ENCODE results near the gene PLEKHD1.
"Not testable (repeated sequence)": the region's sequence is repeated elsewhere in the genome, so short reads cannot be mapped to it uniquely, and the experiment has no call there.

Gene PLEKHD1

GRCh38 chr14:69468949-69469348, 15.6 kb upstream of the PLEKHD1 start:
- H3K9me3 ChIP-seq (replicated peaks; ENCODE audit: low read length), result no peaks in the 10 kb centered on the region
- no peak overlapping the region for H3K9ac ChIP-seq (ENCODE audit: low read depth, low read length)
- H3K4me2 ChIP-seq (ENCODE audit: low read length), result no peak overlapping the region
- H3K4me3 ChIP-seq (ENCODE audit: low read length), result no peak overlapping the region
- H3K36me3 ChIP-seq (ENCODE audit: insufficient read depth, low read length), result no peaks in the 10 kb centered on the region
- H3K4me1 ChIP-seq (ENCODE audit: control insufficient read depth, insufficient read depth, low read length), result peaks cover 5% of the 10 kb centered on the region
- H3K27me3 ChIP-seq (ENCODE audit: control insufficient read depth, insufficient read depth, low read length), result no peaks in the 10 kb centered on the region

GRCh38 chr14:69471436-69471835, 13.1 kb upstream of the PLEKHD1 start:
- H3K4me3 ChIP-seq (ENCODE audit: low read length), result no peak overlapping the region
- H3K36me3 ChIP-seq (ENCODE audit: insufficient read depth, low read length), result no peaks in the 10 kb centered on the region
- no peak overlapping the region for H3K9ac ChIP-seq (ENCODE audit: low read depth, low read length)
- no peaks in the 10 kb centered on the region for H3K9me3 ChIP-seq (replicated peaks; ENCODE audit: low read length)
- no peaks in the 10 kb centered on the region for H3K4me1 ChIP-seq (ENCODE audit: control insufficient read depth, insufficient read depth, low read length)
- no peak overlapping the region for H3K4me2 ChIP-seq (ENCODE audit: low read length)
- peaks cover 4% of the 10 kb centered on the region for H3K27me3 ChIP-seq (ENCODE audit: control insufficient read depth, insufficient read depth, low read length)

DNA sequence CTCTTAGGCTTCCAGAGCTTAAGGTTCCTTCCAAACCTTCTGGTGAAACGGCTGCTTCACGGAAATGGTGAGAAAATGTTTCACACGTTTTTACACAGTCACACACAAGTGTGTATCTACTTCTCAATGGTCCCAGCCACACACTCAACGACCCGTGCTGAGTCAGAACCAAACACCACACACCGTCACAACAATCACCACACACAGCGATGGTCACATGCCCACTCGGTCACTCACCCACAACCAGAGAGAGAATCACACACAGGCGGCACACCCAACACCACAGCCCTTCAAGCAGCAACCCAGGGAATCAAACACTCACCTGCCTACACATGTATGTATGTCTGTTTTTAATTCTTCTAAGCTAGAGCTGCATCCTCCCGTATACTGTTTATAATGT, 12.6 kb upstream of the PLEKHD1 start:
- no peak overlapping the region for H3K9ac ChIP-seq (ENCODE audit: low read depth, low read length)
- no peaks in the 10 kb centered on the region for H3K9me3 ChIP-seq (replicated peaks; ENCODE audit: low read length)
- H3K27me3 ChIP-seq (ENCODE audit: control insufficient read depth, insufficient read depth, low read length), result peaks cover 4% of the 10 kb centered on the region
- H3K4me2 ChIP-seq (ENCODE audit: low read length), result no peak overlapping the region
- H3K4me3 ChIP-seq (ENCODE audit: low read length), result no peak overlapping the region
- H3K36me3 ChIP-seq (ENCODE audit: insufficient read depth, low read length), result no peaks in the 10 kb centered on the region
- no peaks in the 10 kb centered on the region for H3K4me1 ChIP-seq (ENCODE audit: control insufficient read depth, insufficient read depth, low read length)

GRCh38 chr14:69473260-69473659, 11.3 kb upstream of the PLEKHD1 start:
- Histone ChIP-seq H3K9ac (ENCODE audit: low read depth, low read length) (no peak overlapping the region), H3K9me3 (replicated peaks; ENCODE audit: low read length) (no peaks in the 10 kb centered on the region), H3K36me3 (ENCODE audit: insufficient read depth, low read length) (no peaks in the 10 kb centered on the region), H3K4me3 (ENCODE audit: low read length) (no peak overlapping the region), H3K27me3 (ENCODE audit: control insufficient read depth, insufficient read depth, low read length) (peaks cover 4% of the 10 kb centered on the region), H3K4me2 (ENCODE audit: low read length) (no peak overlapping the region), H3K4me1 (ENCODE audit: control insufficient read depth, insufficient read depth, low read length) (no peaks in the 10 kb centered on the region)

- no peaks in the 10 kb centered on the region for H3K9me3 ChIP-seq (replicated peaks; ENCODE audit: low read length)
- no peak overlapping the region for H3K9ac ChIP-seq (ENCODE audit: low read depth, low read length)
- H3K4me2 ChIP-seq (ENCODE audit: low read length), result no peak overlapping the region
- H3K36me3 ChIP-seq (ENCODE audit: insufficient read depth, low read length), result no peaks in the 10 kb centered on the region
- H3K27me3 ChIP-seq (ENCODE audit: control insufficient read depth, insufficient read depth, low read length), result peaks cover 4% of the 10 kb centered on the region
- H3K4me1 ChIP-seq (ENCODE audit: control insufficient read depth, insufficient read depth, low read length), result no peaks in the 10 kb centered on the region
- no peak overlapping the region for H3K4me3 ChIP-seq (ENCODE audit: low read length)
Measured at GRCh38 chr14:69473946-69474345, 10.6 kb upstream of the PLEKHD1 start.

GRCh38 chr14:69475194-69475818, 9.2 kb upstream of the PLEKHD1 start:
- no peaks in the 10 kb centered on the region for H3K9me3 ChIP-seq (replicated peaks; ENCODE audit: low read length)
- H3K36me3 ChIP-seq (ENCODE audit: insufficient read depth, low read length), result no peaks in the 10 kb centered on the region
- no peak overlapping the region for H3K4me3 ChIP-seq (ENCODE audit: low read length)
- no peak overlapping the region for H3K4me2 ChIP-seq (ENCODE audit: low read length)
- no peaks in the 10 kb centered on the region for H3K4me1 ChIP-seq (ENCODE audit: control insufficient read depth, insufficient read depth, low read length)
- H3K27me3 ChIP-seq (ENCODE audit: control insufficient read depth, insufficient read depth, low read length), result peaks cover 8% of the 10 kb centered on the region
- no peak overlapping the region for H3K9ac ChIP-seq (ENCODE audit: low read depth, low read length)

GRCh38 chr14:69476824-69477450, 7.6 kb upstream of the PLEKHD1 start:
- H3K4me2 ChIP-seq (ENCODE audit: low read length); H3K9me3 ChIP-seq (replicated peaks; ENCODE audit: low read length); H3K36me3 ChIP-seq (ENCODE audit: insufficient read depth, low read length); H3K9ac ChIP-seq (ENCODE audit: low read depth, low read length); H3K4me3 ChIP-seq (ENCODE audit: low read length); H3K4me1 ChIP-seq (ENCODE audit: control insufficient read depth, insufficient read depth, low read length): not testable (repeated sequence)
- H3K27me3 ChIP-seq (ENCODE audit: control insufficient read depth, insufficient read depth, low read length), result peaks cover 13% of the 10 kb centered on the region

GRCh38 chr14:69478055-69478454, 6.5 kb upstream of the PLEKHD1 start:
- H3K4me1 ChIP-seq (ENCODE audit: control insufficient read depth, insufficient read depth, low read length); H3K9ac ChIP-seq (ENCODE audit: low read depth, low read length); H3K4me2 ChIP-seq (ENCODE audit: low read length); H3K4me3 ChIP-seq (ENCODE audit: low read length); H3K9me3 ChIP-seq (replicated peaks; ENCODE audit: low read length); H3K36me3 ChIP-seq (ENCODE audit: insufficient read depth, low read length): not testable (repeated sequence)
- H3K27me3 ChIP-seq (ENCODE audit: control insufficient read depth, insufficient read depth, low read length), result peaks cover 25% of the 10 kb centered on the region

- H3K9ac ChIP-seq (ENCODE audit: low read depth, low read length), result no peak overlapping the region
- H3K9me3 ChIP-seq (replicated peaks; ENCODE audit: low read length), result no peaks in the 10 kb centered on the region
- no peak overlapping the region for H3K4me3 ChIP-seq (ENCODE audit: low read length)
- H3K4me2 ChIP-seq (ENCODE audit: low read length), result no peak overlapping the region
- peaks cover 11% of the 10 kb centered on the region for H3K4me1 ChIP-seq (ENCODE audit: control insufficient read depth, insufficient read depth, low read length)
- no peaks in the 10 kb centered on the region for H3K36me3 ChIP-seq (ENCODE audit: insufficient read depth, low read length)
- H3K27me3 ChIP-seq (ENCODE audit: control insufficient read depth, insufficient read depth, low read length), result peaks cover 36% of the 10 kb centered on the region
Measured at GRCh38 chr14:69479696-69480095, 4.8 kb upstream of the PLEKHD1 start.

GRCh38 chr14:69480136-69480535, 4.4 kb upstream of the PLEKHD1 start:
- no peak overlapping the region for H3K4me3 ChIP-seq (ENCODE audit: low read length)
- H3K9ac ChIP-seq (ENCODE audit: low read depth, low read length), result no peak overlapping the region
- H3K4me2 ChIP-seq (ENCODE audit: low read length), result no peak overlapping the region
- peaks cover 41% of the 10 kb centered on the region for H3K27me3 ChIP-seq (ENCODE audit: control insufficient read depth, insufficient read depth, low read length)
- no peaks in the 10 kb centered on the region for H3K36me3 ChIP-seq (ENCODE audit: insufficient read depth, low read length)
- peaks cover 13% of the 10 kb centered on the region for H3K4me1 ChIP-seq (ENCODE audit: control insufficient read depth, insufficient read depth, low read length)
- H3K9me3 ChIP-seq (replicated peaks; ENCODE audit: low read length), result no peaks in the 10 kb centered on the region

DNA sequence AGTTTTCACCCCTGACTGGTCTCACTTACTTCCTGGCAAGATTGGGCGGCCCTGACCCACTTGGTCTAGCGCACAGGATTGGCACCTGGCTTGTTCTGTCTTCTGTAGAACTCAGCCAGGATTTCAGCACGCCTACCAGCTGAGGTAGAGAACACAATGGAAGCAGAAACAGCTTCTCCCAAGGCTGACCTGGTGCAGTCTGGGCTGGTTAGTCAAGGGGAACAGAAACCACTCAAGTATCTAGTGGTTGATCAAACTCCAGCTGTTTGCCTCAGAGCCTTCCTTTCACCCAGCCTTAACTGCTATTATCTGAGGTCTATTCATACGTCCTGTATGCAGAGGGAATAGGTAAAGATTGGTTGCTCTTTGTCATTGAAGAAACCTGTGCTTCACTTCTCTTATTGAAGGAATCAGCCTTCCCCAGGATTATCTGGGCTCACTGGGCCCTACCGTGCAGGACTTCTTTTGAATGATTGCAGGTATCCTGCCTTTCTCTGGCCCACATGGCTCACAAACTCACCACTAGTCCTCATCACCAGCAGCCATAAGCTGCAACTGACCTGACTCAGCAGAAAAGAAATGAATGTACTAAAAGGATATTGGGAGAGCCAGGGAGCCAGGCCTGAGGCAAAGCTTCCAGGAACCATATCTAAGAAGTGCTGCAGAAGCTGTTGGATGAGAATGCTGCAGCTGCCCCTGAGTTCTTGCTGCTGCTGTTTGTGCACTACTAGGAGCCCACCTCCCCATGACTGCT, 2.5 kb upstream of the PLEKHD1 start:
- no peaks in the 10 kb centered on the region for H3K36me3 ChIP-seq (ENCODE audit: insufficient read depth, low read length)
- H3K4me2 ChIP-seq (ENCODE audit: low read length), result no peak overlapping the region
- H3K9ac ChIP-seq (ENCODE audit: low read depth, low read length), result no peak overlapping the region
- no peaks in the 10 kb centered on the region for H3K9me3 ChIP-seq (replicated peaks; ENCODE audit: low read length)
- H3K4me1 ChIP-seq (ENCODE audit: control insufficient read depth, insufficient read depth, low read length), result peaks cover 13% of the 10 kb centered on the region
- H3K4me3 ChIP-seq (ENCODE audit: low read length), result no peak overlapping the region
- H3K27me3 ChIP-seq (ENCODE audit: control insufficient read depth, insufficient read depth, low read length), result peaks cover 58% of the 10 kb centered on the region

Data from skeletal muscle satellite cell (primary cell).